ENCODE measurements around the gene PTGDR2.
"Not testable (repeated sequence)": the region's sequence is repeated elsewhere in the genome, so short reads cannot be mapped to it uniquely, and the experiment has no call there.

The PTGDR2 gene

GRCh38 chr11:60841797-60842667 lies 13.7 kb downstream of the PTGDR2 start, which contains the start of gene CCDC86:
Gene CCDC86, plus strand, starts transcription at chr11:60842113. Its CDS starts 12 bp downstream, at chr11:60842125.
- DNase-seq (ENCODE audit: low spot score): peak; percentile 95

GRCh38 chr11:60840470-60841430 lies 15.0 kb downstream of the PTGDR2 start:
- no peak for DNase-seq (ENCODE audit: low spot score)

DNA sequence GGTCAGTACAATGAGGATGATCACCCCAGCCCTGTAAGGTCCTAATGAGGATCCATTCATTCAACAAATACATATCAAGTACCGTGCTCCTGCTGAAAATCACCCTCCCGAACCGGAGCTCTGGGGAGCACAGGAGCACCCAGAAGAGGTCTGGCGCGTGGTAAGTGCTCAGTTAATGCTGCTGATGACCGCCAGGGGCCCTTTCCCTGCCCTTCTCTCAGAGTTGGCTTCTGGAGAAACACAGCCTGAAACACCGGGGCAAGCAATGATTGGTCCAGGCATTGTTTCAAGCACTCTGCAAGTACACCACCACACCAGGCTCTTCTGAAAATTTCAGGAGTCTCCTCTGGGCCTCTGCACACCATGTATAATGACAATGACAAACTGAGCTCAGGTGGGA lies 17.6 kb downstream of the PTGDR2 start:
- DNase-seq (ENCODE audit: low spot score): no peak

GRCh38 chr11:60836866-60837515 lies 18.8 kb downstream of the PTGDR2 start:
- no peak for DNase-seq (ENCODE audit: low spot score)

- DNase-seq (ENCODE audit: low spot score): peak; percentile 37
Measured at GRCh38 chr11:60835534-60835846, 20.3 kb downstream of the PTGDR2 start.

- DNase-seq (ENCODE audit: low spot score): peak; percentile 32
Measured at GRCh38 chr11:60834742-60835533, 20.8 kb downstream of the PTGDR2 start.

DNA sequence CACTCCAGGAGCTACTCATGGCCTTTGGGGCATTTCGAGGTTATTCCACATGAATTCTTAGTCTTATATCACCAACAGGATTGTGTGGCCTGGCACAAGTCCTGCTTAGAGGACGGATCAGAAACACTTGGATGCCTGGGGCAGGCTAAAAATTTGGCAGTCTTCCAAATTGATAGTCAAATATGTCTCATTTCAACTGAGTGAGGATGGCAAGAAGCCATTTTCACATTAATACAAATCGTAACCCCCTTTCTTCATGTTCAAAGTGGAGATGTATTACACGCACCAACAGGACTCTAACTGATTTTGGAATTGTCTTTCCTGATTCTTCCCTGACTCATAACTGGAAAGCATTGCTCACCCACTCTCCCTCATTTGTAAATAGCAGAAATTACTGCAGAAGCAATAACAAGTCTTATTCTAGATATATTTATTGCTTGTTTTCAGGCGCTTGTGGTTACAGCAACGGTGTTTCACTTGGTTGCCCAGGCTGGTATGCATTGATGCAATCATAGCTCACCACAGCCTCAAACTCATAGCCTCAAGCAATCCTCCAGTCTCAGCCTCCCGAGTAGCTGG lies 24.2 kb downstream of the PTGDR2 start:
- peak; percentile 59 for DNase-seq (ENCODE audit: low spot score)

GRCh38 chr11:60831143-60831500 lies 24.6 kb downstream of the PTGDR2 start:
- peak; percentile 82 for DNase-seq (ENCODE audit: low spot score)

DNA sequence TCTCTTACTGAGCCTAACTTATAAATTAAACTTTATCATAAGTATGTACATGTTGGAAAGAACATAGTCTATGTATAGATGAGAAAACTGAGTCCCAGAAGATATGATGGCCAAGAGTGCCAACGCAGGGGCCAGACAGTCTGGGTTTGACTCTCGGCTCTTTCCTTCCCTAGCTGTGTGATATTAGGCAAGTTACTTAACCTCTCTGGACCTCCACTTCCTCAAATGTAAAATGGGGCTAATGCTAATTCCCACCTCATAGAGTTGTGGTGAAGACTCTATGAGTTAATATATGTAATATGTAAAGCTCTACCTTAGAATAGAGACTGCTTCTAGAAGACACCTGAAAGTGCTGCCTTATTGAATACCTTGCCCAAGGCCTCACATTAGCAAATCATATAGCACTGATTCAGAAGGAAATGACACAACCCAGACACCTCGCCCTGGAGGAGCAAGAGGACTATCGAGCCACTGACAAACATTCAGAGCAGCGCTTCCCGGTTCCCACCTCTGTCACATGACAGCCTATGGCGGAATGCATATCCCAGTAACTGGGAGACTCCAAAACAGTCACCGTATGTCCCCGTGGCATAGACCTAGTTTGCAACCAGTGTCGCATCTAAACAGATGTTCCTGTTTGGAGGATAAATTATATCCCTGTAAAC lies 25.1 kb downstream of the PTGDR2 start:
- no peak for DNase-seq (ENCODE audit: low spot score)

DNA sequence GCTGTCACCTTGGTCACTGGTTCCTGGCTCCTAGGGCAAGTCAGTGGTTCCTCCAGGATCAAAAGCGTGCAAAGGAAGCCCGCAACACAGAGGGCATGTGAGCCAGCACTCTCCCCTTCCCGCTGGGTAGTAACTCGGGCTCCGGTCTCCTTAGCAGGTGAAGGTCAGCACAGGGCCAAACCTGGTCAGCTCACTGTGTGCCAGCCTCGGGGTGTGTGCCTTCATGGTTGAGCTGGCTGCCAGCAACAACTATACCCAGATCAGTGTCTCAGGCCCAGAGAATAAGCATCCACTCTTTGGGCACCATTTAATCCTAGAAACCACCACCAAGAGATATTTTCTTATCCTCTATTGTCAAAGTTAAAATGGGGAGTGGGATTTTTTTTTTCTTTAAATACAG lies 30.0 kb downstream of the PTGDR2 start:
- no peak for DNase-seq (ENCODE audit: low spot score)

DNA sequence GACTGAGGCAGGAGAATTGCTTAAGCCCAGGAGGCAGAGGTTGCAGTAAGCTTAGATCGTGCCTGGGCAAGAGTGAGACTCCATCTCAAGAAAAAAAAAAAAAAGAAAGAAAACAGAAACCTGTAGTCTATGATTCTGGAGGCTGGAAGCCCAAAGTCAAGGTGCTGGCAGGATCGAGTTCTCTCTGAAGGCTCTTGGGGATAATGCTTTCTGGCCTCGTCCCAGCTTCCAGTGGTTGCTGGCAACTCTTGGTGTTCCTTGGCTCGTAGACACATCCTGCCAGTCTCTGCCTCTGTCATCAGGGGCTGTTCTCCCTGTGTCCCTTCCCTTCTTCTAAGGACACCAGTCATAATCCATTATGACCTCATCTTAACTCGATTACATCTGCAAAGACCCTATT lies 30.6 kb downstream of the PTGDR2 start:
- DNase-seq (ENCODE audit: low spot score): no peak

DNA sequence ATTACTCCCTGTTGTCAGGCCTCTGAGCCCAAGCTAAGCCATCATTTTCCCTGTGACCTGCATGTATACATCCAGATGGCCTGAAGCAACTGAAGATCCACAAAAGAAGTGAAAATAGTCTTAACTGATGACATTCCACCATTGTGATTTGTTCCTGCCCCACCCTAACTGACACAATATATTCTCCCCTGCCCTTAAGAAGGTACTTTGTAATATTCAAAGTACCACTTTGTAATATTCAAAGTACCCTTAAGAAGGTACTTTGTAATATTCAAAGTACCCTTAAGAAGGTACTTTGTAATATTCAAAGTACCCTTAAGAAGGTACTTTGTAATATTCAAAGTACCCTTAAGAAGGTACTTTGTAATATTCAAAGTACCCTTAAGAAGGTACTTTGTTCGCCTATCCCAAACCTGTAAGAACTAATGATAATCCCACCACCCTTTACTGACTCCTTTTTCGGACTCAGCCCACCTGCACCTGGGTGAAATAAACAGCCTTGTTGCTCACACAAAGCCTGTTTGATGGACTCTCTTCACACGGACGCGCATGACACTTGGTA lies 31.9 kb downstream of the PTGDR2 start:
- not testable (repeated sequence) for DNase-seq (ENCODE audit: low spot score)

GRCh38 chr11:60821827-60822599 lies 33.7 kb downstream of the PTGDR2 start:
- DNase-seq (ENCODE audit: low spot score): no peak

GRCh38 chr11:60818057-60818456 lies 37.7 kb downstream of the PTGDR2 start:
- no peak for DNase-seq (ENCODE audit: low spot score)

DNA sequence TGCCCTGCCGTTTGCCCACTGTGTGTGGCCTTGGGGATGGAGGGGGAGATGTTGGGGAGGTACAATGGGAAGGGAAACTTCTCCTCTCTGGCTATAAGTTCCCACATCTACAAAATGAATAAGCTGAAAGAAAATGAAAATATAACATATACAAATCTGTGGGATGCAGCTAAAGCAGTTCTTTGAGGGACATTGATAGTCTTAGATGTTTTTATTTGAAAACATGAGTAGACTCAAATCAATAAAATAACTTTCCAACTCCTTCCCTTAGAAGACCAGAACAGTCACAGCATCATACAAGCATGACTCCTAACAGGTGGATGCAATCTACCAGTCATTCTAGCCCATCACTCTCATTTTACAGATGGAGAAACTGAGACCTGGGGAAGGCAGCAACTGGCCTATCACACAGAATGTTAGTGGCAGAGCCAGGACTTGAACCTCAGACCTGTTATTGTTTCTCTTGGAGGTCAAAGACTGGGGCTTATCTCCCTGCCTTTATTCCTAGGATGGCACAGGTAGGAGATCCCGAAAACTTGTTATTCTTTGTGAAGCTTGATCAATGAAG lies 39.1 kb downstream of the PTGDR2 start:
- DNase-seq (ENCODE audit: low spot score): no peak

GRCh38 chr11:60814112-60814511 lies 41.6 kb downstream of the PTGDR2 start:
- DNase-seq (ENCODE audit: low spot score): no peak

- DNase-seq (ENCODE audit: low spot score): no peak
Measured at GRCh38 chr11:60813324-60813723, 42.4 kb downstream of the PTGDR2 start.

GRCh38 chr11:60810569-60810968 lies 45.2 kb downstream of the PTGDR2 start:
- no peak for DNase-seq (ENCODE audit: low spot score)

GRCh38 chr11:60810151-60810550 lies 45.6 kb downstream of the PTGDR2 start:
- DNase-seq (ENCODE audit: low spot score): no peak

All from RKO (cell line).